Breast epithelium (tissue), 4 donors: ENCODE measurements around the gene AHNAK. TPM values are rescaled to one million over a fixed set of nuclear protein-coding genes. Genes with fewer than 3 reads are reported as not detected.

Source experiments
- DNase-seq, 2 donors: peaks; one replicate each; pipeline ENCODE4 v3.0.0-alpha.2; 2019; ENCODE audit warnings: low spot score in 2 of 2
- H3K27ac ChIP-seq, 2 donors: fragments of 200-600 bp; sonication (generic) in 1 of 2; one replicate each; pipeline ENCODE4 v1.5.1; 2016 to 2019; ENCODE audit warnings: mild to moderate bottlenecking in 1 of 2
- H3K27me3 ChIP-seq, 2 donors: fragments of 200-600 bp; sonication (generic) in 1 of 2; one replicate each; pipeline versions ENCODE4 v1.5.1 to v1.6.0; 2017 to 2019; ENCODE audit warnings: control low read depth in 1 of 2, mild to moderate bottlenecking in 1 of 2
- H3K36me3 ChIP-seq: fragments of 200-600 bp; one replicate; pipeline ENCODE4 v1.5.1; 2019
- H3K4me1 ChIP-seq, 2 donors: fragments of 200-600 bp; sonication (generic); one replicate each; pipeline ENCODE4 v1.5.1; 2016 to 2019; ENCODE audit warnings: control low read depth in 1 of 2
- H3K4me3 ChIP-seq, 3 donors: fragments of 200-600 bp; sonication (generic); 1 replicate in 2 of 3; 2 replicates in 1 of 3; pipeline ENCODE4 v1.5.1; 2016 to 2019; ENCODE audit warnings: mild to moderate bottlenecking in 3 of 3, moderate library complexity in 2 of 3
- H3K9me3 ChIP-seq, 2 donors: fragments of 200-600 bp; sonication (generic) in 1 of 2; one replicate each; pipeline ENCODE4 v1.5.1; 2016 to 2019; ENCODE audit warnings: control low read depth in 1 of 2
- POLR2A ChIP-seq: fragments of 450-650 bp; IDR thresholded peaks from one replicate; pipeline ENCODE4 v1.6.1; 2016; ENCODE audit warnings: antibody characterized with exemption, mild to moderate bottlenecking, moderate library complexity
- POLR2AphosphoS5 ChIP-seq, 3 donors: sonication (generic); formaldehyde crosslinking; IDR thresholded peaks; one replicate each; pipeline ENCODE4 v1.6.1; 2017; ENCODE audit warnings: antibody characterized with exemption in 3 of 3
- intact Hi-C: fragments of 100-400 bp; cut with DNase I; formaldehyde crosslinking; loops from one replicate; pipeline ENCODE4 v1.15.1; 2023; ENCODE audit warnings: low total_unique reads
- total RNA-seq, 3 donors: library from RNA; depleted of rRNA; stranded (reverse); fragments of >200 nt; gene quantifications; one replicate each; pipeline ENCODE4 v1.1.0, GENCODE V29; 2016
- TF ChIP-seq, protein P1 (sequence below), 3 donors: fragments of 450-650 bp; IDR thresholded peaks; one replicate each; pipeline ENCODE4 v1.5.1; 2016 to 2017; ENCODE audit warnings: antibody characterized with exemption in 3 of 3, mild to moderate bottlenecking in 3 of 3, moderate library complexity in 3 of 3

AHNAK gene
- total RNA-seq, 3 donors from 2014 or later, result 636 to 1,393 (median 1,040) TPM

DNA sequence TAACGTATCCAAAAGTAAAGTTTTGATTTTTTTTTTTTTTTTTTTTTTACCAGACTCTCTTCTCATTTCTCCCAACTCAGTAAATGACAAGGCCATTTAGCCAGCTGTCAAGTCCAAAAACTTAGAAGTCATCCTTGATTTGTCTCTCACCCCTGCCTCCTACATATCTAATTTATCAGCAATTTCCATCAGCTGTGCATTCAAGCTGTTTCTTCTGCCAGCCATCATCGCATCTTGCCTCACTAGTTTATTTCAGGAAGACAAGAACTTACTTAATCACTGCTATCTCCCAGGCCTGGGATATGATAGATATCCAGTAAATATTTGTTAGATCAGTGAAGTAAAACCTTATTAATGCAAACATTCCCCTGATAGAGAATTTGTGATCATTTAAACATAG is 80.2 kb downstream of the AHNAK start:
- Histone ChIP-seq H3K9me3 (no peaks in the 10 kb centered on the region), H3K4me1 (no peaks in the 10 kb centered on the region), H3K36me3 (no peaks in the 10 kb centered on the region), H3K27ac (no peak overlapping the region), H3K4me3 (no peak overlapping the region), H3K27me3 (no peaks in the 10 kb centered on the region)
- TF ChIP-seq POLR2AphosphoS5 (IDR thresholded peaks at IDR 0.05), result no peak
- TF ChIP-seq POLR2A, result no peak
- DNase-seq, result no peak
- intact Hi-C loops, result no loop called here

DNA sequence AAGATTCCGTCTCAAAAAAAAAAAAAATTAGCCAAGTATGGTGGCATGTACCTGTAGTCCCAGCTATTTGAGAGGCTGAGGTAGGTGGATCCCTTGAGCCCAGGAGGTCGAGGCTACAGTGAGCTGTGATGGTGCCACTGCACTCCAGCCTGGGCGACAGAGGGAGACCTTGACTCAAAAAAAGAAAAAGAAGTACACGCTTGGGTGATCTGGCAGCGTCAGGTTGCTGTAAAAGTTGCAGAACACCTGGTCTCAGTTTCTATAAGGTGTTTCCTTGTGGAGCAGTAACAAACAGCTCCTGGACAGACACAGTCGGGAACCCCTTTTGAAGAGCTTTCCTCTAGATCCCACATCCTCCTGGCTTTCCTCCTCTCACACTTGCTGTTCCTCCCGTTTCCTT is 82.0 kb downstream of the AHNAK start:
- Histone ChIP-seq H3K27me3 (no peaks in the 10 kb centered on the region), H3K27ac (no peak overlapping the region), H3K4me1 (no peaks in the 10 kb centered on the region), H3K9me3 (no peaks in the 10 kb centered on the region), H3K4me3 (no peak overlapping the region), H3K36me3 (no peaks in the 10 kb centered on the region)
- DNase-seq, result no peak
- intact Hi-C loops, result no loop called here
- TF ChIP-seq POLR2AphosphoS5 (IDR thresholded peaks at IDR 0.05), result no peak
- no peak for TF ChIP-seq POLR2A
- TF ChIP-seq, protein P1, sequence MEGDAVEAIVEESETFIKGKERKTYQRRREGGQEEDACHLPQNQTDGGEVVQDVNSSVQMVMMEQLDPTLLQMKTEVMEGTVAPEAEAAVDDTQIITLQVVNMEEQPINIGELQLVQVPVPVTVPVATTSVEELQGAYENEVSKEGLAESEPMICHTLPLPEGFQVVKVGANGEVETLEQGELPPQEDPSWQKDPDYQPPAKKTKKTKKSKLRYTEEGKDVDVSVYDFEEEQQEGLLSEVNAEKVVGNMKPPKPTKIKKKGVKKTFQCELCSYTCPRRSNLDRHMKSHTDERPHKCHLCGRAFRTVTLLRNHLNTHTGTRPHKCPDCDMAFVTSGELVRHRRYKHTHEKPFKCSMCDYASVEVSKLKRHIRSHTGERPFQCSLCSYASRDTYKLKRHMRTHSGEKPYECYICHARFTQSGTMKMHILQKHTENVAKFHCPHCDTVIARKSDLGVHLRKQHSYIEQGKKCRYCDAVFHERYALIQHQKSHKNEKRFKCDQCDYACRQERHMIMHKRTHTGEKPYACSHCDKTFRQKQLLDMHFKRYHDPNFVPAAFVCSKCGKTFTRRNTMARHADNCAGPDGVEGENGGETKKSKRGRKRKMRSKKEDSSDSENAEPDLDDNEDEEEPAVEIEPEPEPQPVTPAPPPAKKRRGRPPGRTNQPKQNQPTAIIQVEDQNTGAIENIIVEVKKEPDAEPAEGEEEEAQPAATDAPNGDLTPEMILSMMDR (IDR thresholded peaks at IDR 0.05), result no peak

DNA sequence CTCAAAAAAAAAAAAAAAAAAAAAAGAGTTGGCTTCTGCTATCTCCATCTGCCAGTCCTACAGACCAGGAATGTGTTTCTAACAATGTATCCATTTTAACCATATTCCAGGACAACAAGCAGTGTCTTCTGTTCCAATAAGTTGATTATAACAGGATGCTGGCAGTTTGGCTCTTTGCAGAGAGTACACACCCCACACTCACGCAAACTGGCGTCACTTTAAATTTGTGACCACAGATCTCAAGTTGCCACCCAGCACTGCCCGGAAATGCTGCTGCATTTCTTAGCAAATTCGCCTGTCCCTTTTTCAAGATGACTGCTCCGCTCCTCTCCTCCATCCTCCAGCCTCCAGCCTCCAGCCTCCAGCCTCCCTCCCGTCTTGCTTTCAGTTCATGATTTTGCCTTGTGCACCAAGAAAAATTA is 83.5 kb downstream of the AHNAK start:
- DNase-seq, result no peak
- no peaks in the 10 kb centered on the region for H3K4me1 ChIP-seq
- no peaks in the 10 kb centered on the region for H3K36me3 ChIP-seq
- H3K4me3 ChIP-seq, result no peak overlapping the region
- no peaks in the 10 kb centered on the region for H3K27me3 ChIP-seq
- H3K27ac ChIP-seq, result no peak overlapping the region
- intact Hi-C loops, result no loop called here
- H3K9me3 ChIP-seq, result no peaks in the 10 kb centered on the region
- TF ChIP-seq POLR2AphosphoS5 (IDR thresholded peaks at IDR 0.05), result no peak
- TF ChIP-seq POLR2A, result no peak
- TF ChIP-seq, protein P1 (IDR thresholded peaks at IDR 0.05), result no peak

DNA sequence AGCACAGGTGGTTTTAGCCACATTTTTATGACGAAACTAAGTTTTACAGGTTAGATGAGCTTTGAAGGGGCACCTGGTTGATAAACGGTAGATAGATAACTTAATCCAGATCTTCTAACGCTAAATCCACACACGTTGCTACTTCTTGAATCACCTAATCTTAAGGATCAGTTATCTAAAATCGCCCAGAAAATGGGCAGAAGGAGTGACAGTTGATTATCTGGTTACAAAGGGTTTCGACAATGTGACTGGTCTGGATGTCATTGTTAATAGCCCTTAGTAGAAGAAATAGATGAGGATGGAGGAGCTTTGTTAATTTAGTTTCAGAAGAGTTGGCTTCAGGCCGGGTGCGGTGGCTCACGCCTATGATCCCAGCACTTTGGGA is 84.1 kb downstream of the AHNAK start:
- Histone ChIP-seq H3K27ac (no peak overlapping the region), H3K27me3 (no peaks in the 10 kb centered on the region), H3K4me1 (no peaks in the 10 kb centered on the region), H3K9me3 (no peaks in the 10 kb centered on the region), H3K36me3 (no peaks in the 10 kb centered on the region), H3K4me3 (no peak overlapping the region)
- intact Hi-C loops, result no loop called here
- no peak for DNase-seq
- TF ChIP-seq, protein P1 (IDR thresholded peaks at IDR 0.05), result no peak

DNA sequence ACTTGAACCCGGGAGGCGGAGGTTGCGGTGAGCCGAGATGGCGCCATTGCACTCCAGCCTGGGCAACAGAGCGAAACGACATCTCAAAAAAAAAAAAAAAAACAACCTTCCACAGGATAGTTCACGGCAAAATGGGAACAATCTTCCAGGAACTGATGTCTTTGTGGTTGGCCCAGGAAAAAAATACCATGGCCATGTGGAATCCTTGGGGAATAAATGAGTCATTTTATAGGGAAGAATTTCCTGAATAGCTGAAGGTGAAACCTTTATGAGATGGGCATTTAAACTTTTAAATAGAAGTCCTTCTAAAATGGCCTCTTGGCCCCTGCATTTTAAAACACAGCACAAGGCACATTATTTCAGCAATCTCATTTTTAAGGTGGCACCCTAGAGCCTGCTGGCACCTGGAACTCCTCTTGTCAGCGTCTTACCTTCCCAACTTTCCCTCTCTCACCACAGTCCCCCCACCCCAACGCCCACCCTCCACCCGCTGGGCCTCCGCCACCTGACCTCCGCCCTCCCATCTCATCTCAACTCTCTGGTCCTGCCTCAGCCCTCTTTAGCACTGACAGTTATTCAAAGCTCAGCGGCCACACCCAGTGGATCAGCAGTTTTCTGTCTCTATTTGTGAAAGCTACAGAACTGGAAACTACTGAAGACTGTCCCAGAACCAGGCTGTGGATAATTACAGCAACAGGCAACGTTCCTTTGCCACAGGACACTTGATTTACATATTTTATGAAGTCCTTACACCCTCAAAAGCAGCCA is 84.7 kb downstream of the AHNAK start:
- no peaks in the 10 kb centered on the region for H3K27me3 ChIP-seq
- H3K4me1 ChIP-seq, result no peaks in the 10 kb centered on the region
- no peak overlapping the region for H3K27ac ChIP-seq
- no peaks in the 10 kb centered on the region for H3K36me3 ChIP-seq
- TF ChIP-seq POLR2A (no peak), POLR2AphosphoS5 (IDR thresholded peaks at IDR 0.05) (no peak)
- TF ChIP-seq, protein P1 (IDR thresholded peaks at IDR 0.05), result no peak
- DNase-seq, result no peak
- intact Hi-C loops, result no loop called here
- H3K4me3 ChIP-seq, result no peak overlapping the region
- no peaks in the 10 kb centered on the region for H3K9me3 ChIP-seq
